A549 (cell line): Measurements from ENCODE around the gene LRIT3. TPM values are rescaled to one million over a fixed set of nuclear protein-coding genes. Genes with fewer than 3 reads are reported as not detected.

ENCODE experiments used
- ATAC-seq, 2 experiments: fragments of 200-7000 bp in 1 of 2; fragments of >200 bp in 1 of 2; cut with Nextera tagmentation in 1 of 2; cut with Tn5 transposase in 1 of 2; 3 replicates each; pipeline versions ENCODE4 v1.8.0 to v1.9.1; 2018 to 2020; ENCODE audit warnings: mild to moderate bottlenecking in 1 of 2, moderate library complexity in 1 of 2
- CTCF ChIA-PET: fragments of 300-600 bp; sonication (Branson Sonifier 250); formaldehyde crosslinking; extraction: SDS; loops from one replicate; lab custom pipeline; 2021; ENCODE audit warnings: antibody characterized with exemption, inconsistent platforms; lab: Yijun Ruan, JAX
- POLR2A ChIA-PET: fragments of 350-600 bp; formaldehyde crosslinking; extraction: SDS; loops from one replicate; lab custom pipeline; 2021; ENCODE audit warnings: antibody characterized with exemption, inconsistent platforms; lab: Yijun Ruan, JAX
- DNase-seq, 2 experiments: peaks; one replicate each; pipeline versions ENCODE4 v3.0.0 to v3.0.0-alpha.2; 2011 to 2016; ENCODE audit warnings: low read depth in 1 of 2, low spot score in 1 of 2
- FAIRE-seq: peaks from 2 replicates; lab custom pipeline; 2011; peaks lifted over from hg19 to GRCh38; lab: Jason Lieb, UNC
- H3K27ac ChIP-seq, 2 experiments: fragments of >200 bp; sonication (Bioruptor Twin); formaldehyde crosslinking; 3 replicates each; pipeline ENCODE4 v1.5.1; 2016 to 2017
- H3K4me1 ChIP-seq: fragments of >200 bp; sonication (Bioruptor Twin); formaldehyde crosslinking; 3 replicates; pipeline ENCODE4 v1.6.1; 2016
- H3K4me2 ChIP-seq: fragments of >200 bp; sonication (Bioruptor Twin); formaldehyde crosslinking; 3 replicates; pipeline ENCODE4 v1.6.1; 2016
- H3K4me3 ChIP-seq: fragments of >200 bp; sonication (Bioruptor Twin); formaldehyde crosslinking; 3 replicates; pipeline ENCODE4 v1.5.1; 2016
- H3K9me3 ChIP-seq: fragments of >200 bp; sonication (Bioruptor Twin); formaldehyde crosslinking; 3 replicates; pipeline ENCODE4 v1.6.1; 2016
- CEBPB ChIP-seq, 2 experiments: fragments of >200 bp in 1 of 2; sonication (Bioruptor Twin) in 1 of 2; formaldehyde crosslinking in 1 of 2; IDR thresholded peaks; 2 replicates each; pipeline ENCODE4 v1.6.1; 2012 to 2016
- EHMT2 ChIP-seq: fragments of 200-600 bp; sonication (generic); IDR thresholded peaks from 2 replicates; pipeline ENCODE4 v1.6.1; 2016; ENCODE audit warnings: antibody characterized with exemption, low read depth, mild to moderate bottlenecking, moderate library complexity
- EP300 ChIP-seq, 2 experiments: fragments of >200 bp; sonication (Bioruptor Twin); formaldehyde crosslinking; IDR thresholded peaks; 2 replicates in 1 of 2; 3 replicates in 1 of 2; pipeline ENCODE4 v1.6.1; 2016 to 2017
- FOXS1 ChIP-seq: fragments of 250-450 bp; sonication (Bioruptor Pico); IDR thresholded peaks from 2 replicates; pipeline ENCODE4 v1.5.0; 2020; ENCODE audit warnings: mild to moderate bottlenecking, moderate library complexity
- GATA3 ChIP-seq: IDR thresholded peaks from 2 replicates; pipeline ENCODE4 v1.6.1; 2012; ENCODE audit warnings: borderline replicate concordance
- HDAC2 ChIP-seq: fragments of 200-600 bp; sonication (generic); IDR thresholded peaks from 2 replicates; pipeline ENCODE4 v1.6.1; 2016
- HOXB5 ChIP-seq: fragments of 250-450 bp; sonication (Bioruptor Pico); IDR thresholded peaks from 2 replicates; pipeline ENCODE4 v1.5.0; 2020; ENCODE audit warnings: mild to moderate bottlenecking, moderate library complexity
- JUN ChIP-seq, 2 experiments: fragments of >200 bp; sonication (Bioruptor Twin); formaldehyde crosslinking; IDR thresholded peaks; 2 replicates in 1 of 2; 3 replicates in 1 of 2; pipeline ENCODE4 v1.6.1; 2016 to 2017
- NFE2L2 ChIP-seq: fragments of 150-350 bp; conservative IDR thresholded peaks from 2 replicates; pipeline ENCODE4 v1.6.1; 2014; ENCODE audit warnings: low read length
- POLR2A ChIP-seq: IDR thresholded peaks from 2 replicates; pipeline ENCODE4 v1.6.1; 2012; ENCODE audit warnings: mild to moderate bottlenecking, low read length
- POLR2AphosphoS2 ChIP-seq: conservative IDR thresholded peaks from 2 replicates; pipeline ENCODE4 v1.6.1; 2012; ENCODE audit warnings: low read length, improper control_type of control experiment, inconsistent platforms
- RAD21 ChIP-seq, 2 experiments: fragments of >200 bp in 1 of 2; sonication (Bioruptor Twin) in 1 of 2; formaldehyde crosslinking in 1 of 2; IDR thresholded peaks in 1 of 2; conservative IDR thresholded peaks in 1 of 2; 2 replicates in 1 of 2; 3 replicates in 1 of 2; pipeline ENCODE4 v1.6.1; 2012 to 2018; ENCODE audit warnings: inconsistent platforms in 1 of 2
- RARB ChIP-seq: fragments of 250-450 bp; sonication (Bioruptor Pico); IDR thresholded peaks from 2 replicates; pipeline ENCODE4 v1.8.0; 2021; ENCODE audit warnings: mild to moderate bottlenecking, moderate library complexity
- SMC3 ChIP-seq: fragments of >200 bp; sonication (Bioruptor Twin); formaldehyde crosslinking; IDR thresholded peaks from 3 replicates; pipeline ENCODE4 v1.6.1; 2018; ENCODE audit warnings: inconsistent platforms
- WGBS: methylation state at CpG from one replicate; pipeline ENCODE4 v1.1.6; 2017; ENCODE audit errors: missing lambda C conversion rate; 5-methylcytosine and 5-hydroxymethylcytosine counted together
- polyA plus RNA-seq, 4 experiments: library from polyadenylated mRNA; depleted of rRNA in 3 of 4; stranded (reverse); fragments of >200 nt; fragmentation: RNase III in 1 of 4; extraction: RNeasy Plus Mini Kit Qiagen cat#74134 plus additional on column Dnase treatment in 1 of 4; gene quantifications; 2 replicates in 3 of 4; 3 replicates in 1 of 4; pipeline ENCODE4 v1.2.3, GENCODE V29; 2011 to 2017
- TF ChIP-seq, protein P1 (sequence below): fragments of >200 bp; sonication (Bioruptor Twin); formaldehyde crosslinking; IDR thresholded peaks from 3 replicates; pipeline ENCODE4 v1.5.1; 2016
- TF ChIP-seq, protein P2 (sequence below): IDR thresholded peaks from 2 replicates; pipeline ENCODE4 v1.6.1; 2012; ENCODE audit warnings: low read depth, borderline replicate concordance
- TF ChIP-seq, protein P3 (sequence below): fragments of 200-600 bp; sonication (generic); IDR thresholded peaks from 2 replicates; pipeline ENCODE4 v1.6.1; 2016; ENCODE audit warnings: antibody characterized with exemption, mild to moderate bottlenecking, moderate library complexity

The LRIT3 gene
- polyA plus RNA-seq, 2 of the 4 experiments (the other 2 are of a cell fraction), result 0.06 TPM

DNA sequence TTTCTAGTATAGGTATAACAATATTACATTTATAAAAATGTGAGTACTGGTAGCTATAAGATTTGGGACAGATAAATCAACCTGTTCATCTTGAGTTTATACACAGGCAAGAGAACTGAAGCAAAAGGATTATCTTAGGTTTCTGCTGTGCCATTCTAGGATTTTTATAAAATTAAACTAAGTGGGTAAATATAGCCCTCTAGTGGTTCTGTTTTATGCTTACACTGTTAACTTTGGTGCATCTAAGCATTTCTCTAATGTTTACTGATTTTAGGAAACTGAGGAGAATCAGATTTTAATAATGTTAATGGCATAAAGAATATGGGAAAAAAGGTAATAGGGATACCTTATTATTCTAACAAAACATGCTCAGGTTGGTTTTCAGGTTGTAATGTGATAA is 21.2 kb upstream of the LRIT3 start:
- FAIRE-seq (no peak), ATAC-seq (peak in 1 of 2 experiments; percentile 64; a peak in 2 of 6 replicates), DNase-seq (no peak)
- ChIA-PET POLR2A (no interaction called here), CTCF (interaction anchor here (0.7 to 3.4 kb wide), 5 partner anchors 32 to 405 kb away, joined by 3 to 9 read pairs (median 5); no protein-coding TSS in a partner anchor)
- TF ChIP-seq EP300 (IDR thresholded peaks at IDR 0.05), result no peak
- TF ChIP-seq POLR2A, result no peak
- no peak for TF ChIP-seq RARB (CRISPR knock-in tag)
- peak; percentile 50 to 59; a peak in 4 of 5 replicates for TF ChIP-seq RAD21 (conservative IDR thresholded peaks at IDR 0.05 in 1 of 2, IDR thresholded peaks at IDR 0.05 in 1 of 2)
- TF ChIP-seq, protein P1, sequence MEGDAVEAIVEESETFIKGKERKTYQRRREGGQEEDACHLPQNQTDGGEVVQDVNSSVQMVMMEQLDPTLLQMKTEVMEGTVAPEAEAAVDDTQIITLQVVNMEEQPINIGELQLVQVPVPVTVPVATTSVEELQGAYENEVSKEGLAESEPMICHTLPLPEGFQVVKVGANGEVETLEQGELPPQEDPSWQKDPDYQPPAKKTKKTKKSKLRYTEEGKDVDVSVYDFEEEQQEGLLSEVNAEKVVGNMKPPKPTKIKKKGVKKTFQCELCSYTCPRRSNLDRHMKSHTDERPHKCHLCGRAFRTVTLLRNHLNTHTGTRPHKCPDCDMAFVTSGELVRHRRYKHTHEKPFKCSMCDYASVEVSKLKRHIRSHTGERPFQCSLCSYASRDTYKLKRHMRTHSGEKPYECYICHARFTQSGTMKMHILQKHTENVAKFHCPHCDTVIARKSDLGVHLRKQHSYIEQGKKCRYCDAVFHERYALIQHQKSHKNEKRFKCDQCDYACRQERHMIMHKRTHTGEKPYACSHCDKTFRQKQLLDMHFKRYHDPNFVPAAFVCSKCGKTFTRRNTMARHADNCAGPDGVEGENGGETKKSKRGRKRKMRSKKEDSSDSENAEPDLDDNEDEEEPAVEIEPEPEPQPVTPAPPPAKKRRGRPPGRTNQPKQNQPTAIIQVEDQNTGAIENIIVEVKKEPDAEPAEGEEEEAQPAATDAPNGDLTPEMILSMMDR, result peak; percentile 54
- TF ChIP-seq, protein P2, sequence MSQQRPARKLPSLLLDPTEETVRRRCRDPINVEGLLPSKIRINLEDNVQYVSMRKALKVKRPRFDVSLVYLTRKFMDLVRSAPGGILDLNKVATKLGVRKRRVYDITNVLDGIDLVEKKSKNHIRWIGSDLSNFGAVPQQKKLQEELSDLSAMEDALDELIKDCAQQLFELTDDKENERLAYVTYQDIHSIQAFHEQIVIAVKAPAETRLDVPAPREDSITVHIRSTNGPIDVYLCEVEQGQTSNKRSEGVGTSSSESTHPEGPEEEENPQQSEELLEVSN, result no peak
- TF ChIP-seq CEBPB (IDR thresholded peaks at IDR 0.05), result no peak
- peak; percentile 45 for TF ChIP-seq SMC3
- no peak for TF ChIP-seq GATA3
- TF ChIP-seq HOXB5 (CRISPR knock-in tag), result no peak
- Histone ChIP-seq H3K27ac (no peak overlapping the region), H3K4me2 (no peak overlapping the region), H3K9me3 (no peaks in the 10 kb centered on the region), H3K4me1 (no peaks in the 10 kb centered on the region), H3K4me3 (no peak overlapping the region)

DNA sequence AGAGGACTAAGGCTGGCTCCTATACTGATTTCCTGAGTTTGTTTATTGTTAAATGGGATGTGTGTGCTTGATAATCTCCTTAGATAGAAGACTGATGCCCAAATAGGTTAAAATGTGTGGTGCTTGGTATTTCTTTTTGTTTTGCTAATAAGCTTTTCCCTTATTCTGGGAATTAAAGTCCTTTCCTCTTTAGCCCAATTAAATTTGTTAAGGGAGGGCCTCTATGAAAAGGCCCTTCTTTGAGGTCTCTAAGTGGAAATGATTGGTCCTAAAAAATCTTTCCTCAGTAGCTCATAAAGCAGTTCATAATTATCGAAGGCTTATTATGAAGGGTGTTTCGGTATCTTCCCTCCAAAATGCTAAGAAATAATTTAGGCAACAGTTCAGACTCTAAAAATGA is 20.2 kb upstream of the LRIT3 start, which contains the start of gene RRH:
Gene RRH (plus strand): TSS at position 301 of the 400 bp plus-strand sequence. CDS start 56 bp downstream, at position 357.
- WGBS, result 92% methylated on average over 2 of the region's 2 CpGs
- DNase-seq (no peak), FAIRE-seq (no peak), ATAC-seq (no peak)
- H3K4me3 ChIP-seq, result no peak within 1 kb of the TSS
- TF ChIP-seq, protein P3, sequence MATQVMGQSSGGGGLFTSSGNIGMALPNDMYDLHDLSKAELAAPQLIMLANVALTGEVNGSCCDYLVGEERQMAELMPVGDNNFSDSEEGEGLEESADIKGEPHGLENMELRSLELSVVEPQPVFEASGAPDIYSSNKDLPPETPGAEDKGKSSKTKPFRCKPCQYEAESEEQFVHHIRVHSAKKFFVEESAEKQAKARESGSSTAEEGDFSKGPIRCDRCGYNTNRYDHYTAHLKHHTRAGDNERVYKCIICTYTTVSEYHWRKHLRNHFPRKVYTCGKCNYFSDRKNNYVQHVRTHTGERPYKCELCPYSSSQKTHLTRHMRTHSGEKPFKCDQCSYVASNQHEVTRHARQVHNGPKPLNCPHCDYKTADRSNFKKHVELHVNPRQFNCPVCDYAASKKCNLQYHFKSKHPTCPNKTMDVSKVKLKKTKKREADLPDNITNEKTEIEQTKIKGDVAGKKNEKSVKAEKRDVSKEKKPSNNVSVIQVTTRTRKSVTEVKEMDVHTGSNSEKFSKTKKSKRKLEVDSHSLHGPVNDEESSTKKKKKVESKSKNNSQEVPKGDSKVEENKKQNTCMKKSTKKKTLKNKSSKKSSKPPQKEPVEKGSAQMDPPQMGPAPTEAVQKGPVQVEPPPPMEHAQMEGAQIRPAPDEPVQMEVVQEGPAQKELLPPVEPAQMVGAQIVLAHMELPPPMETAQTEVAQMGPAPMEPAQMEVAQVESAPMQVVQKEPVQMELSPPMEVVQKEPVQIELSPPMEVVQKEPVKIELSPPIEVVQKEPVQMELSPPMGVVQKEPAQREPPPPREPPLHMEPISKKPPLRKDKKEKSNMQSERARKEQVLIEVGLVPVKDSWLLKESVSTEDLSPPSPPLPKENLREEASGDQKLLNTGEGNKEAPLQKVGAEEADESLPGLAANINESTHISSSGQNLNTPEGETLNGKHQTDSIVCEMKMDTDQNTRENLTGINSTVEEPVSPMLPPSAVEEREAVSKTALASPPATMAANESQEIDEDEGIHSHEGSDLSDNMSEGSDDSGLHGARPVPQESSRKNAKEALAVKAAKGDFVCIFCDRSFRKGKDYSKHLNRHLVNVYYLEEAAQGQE, result no peak
- TF ChIP-seq FOXS1 (CRISPR knock-in tag) (no peak), POLR2AphosphoS2 (no peak), EHMT2 (no peak), JUN (IDR thresholded peaks at IDR 0.05) (no peak), HDAC2 (no peak), NFE2L2 (no peak), EP300 (IDR thresholded peaks at IDR 0.05) (no peak)
- TF ChIP-seq, protein P1, result no peak
- no peaks in the 10 kb centered on the region for H3K9me3 ChIP-seq
- H3K4me2 ChIP-seq, result no peak within 1 kb of the TSS
- ChIA-PET POLR2A (no interaction called here), CTCF (interaction anchor here (0.7 to 3.4 kb wide), 5 partner anchors 9 to 403 kb away, joined by 3 to 9 read pairs (median 5); partner anchors contain the start of gene SEC24B)
- no peak within 1 kb of the TSS for H3K27ac ChIP-seq
- no peaks in the 10 kb centered on the region for H3K4me1 ChIP-seq
